Testis (tissue), 2 donors: ENCODE data around the gene TAS2R10.

Experiments used
- CTCF ChIP-seq, 3 experiments: fragments of 450-650 bp in 2 of 3; fragments of 200-600 bp in 1 of 3; sonication (generic) in 1 of 3; IDR thresholded peaks; one replicate each; pipeline ENCODE4 v1.5.1; 2016 to 2019; ENCODE audit warnings: antibody characterized with exemption in 3 of 3, mild to moderate bottlenecking in 2 of 3, moderate library complexity in 1 of 3
- POLR2A ChIP-seq: fragments of 450-650 bp; IDR thresholded peaks from one replicate; pipeline ENCODE4 v1.6.1; 2017; ENCODE audit warnings: antibody characterized with exemption, mild to moderate bottlenecking, moderate library complexity

GRCh38 chr12:10842862-10843261 is 16.7 kb upstream of the TAS2R10 start:
- TF ChIP-seq POLR2A: no peak
- TF ChIP-seq CTCF (IDR thresholded peaks at IDR 0.05): no peak
